HUES6 (cell line): ENCODE results near the gene MAP2K4.

Experiments
- H3K27ac ChIP-seq: 2 replicates; pipeline ENCODE4 v1.7.0; 2013; ENCODE audit warnings: low read depth, mild to moderate bottlenecking, low read length, inconsistent platforms
- H3K27me3 ChIP-seq: 2 replicates; pipeline ENCODE4 v1.6.1; 2013; ENCODE audit warnings: low read length; ENCODE audit not compliant: control insufficient read depth, insufficient read depth
- H3K36me3 ChIP-seq: 2 replicates; pipeline ENCODE4 v1.6.1; 2013; ENCODE audit warnings: low read length; ENCODE audit not compliant: control insufficient read depth, insufficient read depth
- H3K4me1 ChIP-seq: 2 replicates; pipeline ENCODE4 v1.6.1; 2013; ENCODE audit warnings: low read length; ENCODE audit not compliant: control insufficient read depth, insufficient read depth
- H3K4me3 ChIP-seq: 2 replicates; pipeline ENCODE4 v1.5.1; 2013; ENCODE audit warnings: low read depth, low read length
- H3K9ac ChIP-seq: one replicate; pipeline ENCODE4 v1.6.1; 2013; ENCODE audit warnings: mild to moderate bottlenecking, low read length
- H3K9me3 ChIP-seq: 2 replicates; pipeline ENCODE4 v1.6.1; 2013; ENCODE audit warnings: low read depth, low read length; ENCODE audit not compliant: control insufficient read depth, insufficient read depth

MAP2K4 gene

GRCh38 chr17:12037970-12038369 lies 17.3 kb downstream of the MAP2K4 start:
- H3K9me3 ChIP-seq: no peaks in the 10 kb centered on the region
- H3K36me3 ChIP-seq: peaks cover 8% of the 10 kb centered on the region; the same call in 1 of the 2 replicates
- no peaks in the 10 kb centered on the region for H3K27me3 ChIP-seq
- H3K4me1 ChIP-seq: peaks cover 3% of the 10 kb centered on the region; the same call in 1 of the 2 replicates
- no peak overlapping the region for H3K4me3 ChIP-seq
- no peak overlapping the region for H3K27ac ChIP-seq
- no peak overlapping the region for H3K9ac ChIP-seq

- Histone ChIP-seq H3K4me1 (peaks cover 5% of the 10 kb centered on the region), H3K27ac (no peak overlapping the region)
Measured at GRCh38 chr17:12040478-12040877, 19.8 kb downstream of the MAP2K4 start.

GRCh38 chr17:12041312-12041711 lies 20.6 kb downstream of the MAP2K4 start:
- H3K4me3 ChIP-seq: no peak overlapping the region

More at GRCh38 chr17:12040478-12040877, 19.8 kb downstream of the MAP2K4 start:
- no peak overlapping the region for H3K4me3 ChIP-seq
- no peaks in the 10 kb centered on the region for H3K9me3 ChIP-seq
- H3K36me3 ChIP-seq: no peaks in the 10 kb centered on the region
- no peaks in the 10 kb centered on the region for H3K27me3 ChIP-seq
- no peak overlapping the region for H3K9ac ChIP-seq

GRCh38 chr17:12043702-12044101 lies 23.0 kb downstream of the MAP2K4 start:
- H3K4me3 ChIP-seq: no peak overlapping the region
- H3K9me3 ChIP-seq: no peaks in the 10 kb centered on the region
- no peak overlapping the region for H3K27ac ChIP-seq
- H3K27me3 ChIP-seq: no peaks in the 10 kb centered on the region
- H3K36me3 ChIP-seq: no peaks in the 10 kb centered on the region
- peaks cover 22% of the 10 kb centered on the region for H3K4me1 ChIP-seq
- H3K9ac ChIP-seq: no peak overlapping the region

More at GRCh38 chr17:12041312-12041711, 20.6 kb downstream of the MAP2K4 start:
- no peaks in the 10 kb centered on the region for H3K27me3 ChIP-seq
- H3K27ac ChIP-seq: no peak overlapping the region
- H3K36me3 ChIP-seq: no peaks in the 10 kb centered on the region
- H3K9ac ChIP-seq: no peak overlapping the region
- H3K9me3 ChIP-seq: no peaks in the 10 kb centered on the region
- H3K4me1 ChIP-seq: peaks cover 13% of the 10 kb centered on the region

GRCh38 chr17:12046786-12047185 lies 26.1 kb downstream of the MAP2K4 start:
- Histone ChIP-seq H3K9me3 (no peaks in the 10 kb centered on the region), H3K27me3 (no peaks in the 10 kb centered on the region), H3K4me3 (no peak overlapping the region), H3K4me1 (peaks cover 47% of the 10 kb centered on the region), H3K36me3 (no peaks in the 10 kb centered on the region), H3K9ac (no peak overlapping the region), H3K27ac (no peak overlapping the region; the same call in 1 of the 2 replicates)

GRCh38 chr17:12047681-12048376 lies 27.2 kb downstream of the MAP2K4 start:
- Histone ChIP-seq H3K27me3 (no peaks in the 10 kb centered on the region), H3K4me3 (no peak overlapping the region), H3K4me1 (peaks cover 51% of the 10 kb centered on the region), H3K27ac (no peak overlapping the region), H3K36me3 (no peaks in the 10 kb centered on the region), H3K9ac (no peak overlapping the region), H3K9me3 (no peaks in the 10 kb centered on the region)

- peaks cover 55% of the 10 kb centered on the region for H3K4me1 ChIP-seq
- H3K9me3 ChIP-seq: no peaks in the 10 kb centered on the region
Measured at GRCh38 chr17:12048843-12049473, 28.3 kb downstream of the MAP2K4 start.

GRCh38 chr17:12050646-12051225 lies 30.1 kb downstream of the MAP2K4 start:
- H3K27me3 ChIP-seq: no peaks in the 10 kb centered on the region

More at GRCh38 chr17:12048843-12049473, 28.3 kb downstream of the MAP2K4 start:
- no peak overlapping the region for H3K9ac ChIP-seq
- no peak overlapping the region for H3K4me3 ChIP-seq
- no peaks in the 10 kb centered on the region for H3K36me3 ChIP-seq
- H3K27me3 ChIP-seq: no peaks in the 10 kb centered on the region
- no peak overlapping the region for H3K27ac ChIP-seq

GRCh38 chr17:12053552-12053951 lies 32.9 kb downstream of the MAP2K4 start:
- Histone ChIP-seq H3K9ac (no peak overlapping the region), H3K4me3 (no peak overlapping the region), H3K4me1 (peaks cover 51% of the 10 kb centered on the region)

More at GRCh38 chr17:12050646-12051225, 30.1 kb downstream of the MAP2K4 start:
- no peaks in the 10 kb centered on the region for H3K36me3 ChIP-seq
- H3K9me3 ChIP-seq: no peaks in the 10 kb centered on the region
- no peak overlapping the region for H3K27ac ChIP-seq
- peaks cover 59% of the 10 kb centered on the region for H3K4me1 ChIP-seq
- H3K4me3 ChIP-seq: no peak overlapping the region
- no peak overlapping the region for H3K9ac ChIP-seq

GRCh38 chr17:12055889-12056288 lies 35.2 kb downstream of the MAP2K4 start:
- H3K4me3 ChIP-seq: no peak overlapping the region
- no peaks in the 10 kb centered on the region for H3K27me3 ChIP-seq
- H3K9me3 ChIP-seq: no peaks in the 10 kb centered on the region
- H3K36me3 ChIP-seq: no peaks in the 10 kb centered on the region
- H3K9ac ChIP-seq: no peak overlapping the region
- peaks cover 35% of the 10 kb centered on the region for H3K4me1 ChIP-seq
- peak overlapping the region; percentile 77; the same call in 1 of the 2 replicates for H3K27ac ChIP-seq

More at GRCh38 chr17:12053552-12053951, 32.9 kb downstream of the MAP2K4 start:
- Histone ChIP-seq H3K27ac (no peak overlapping the region), H3K9me3 (no peaks in the 10 kb centered on the region), H3K36me3 (no peaks in the 10 kb centered on the region), H3K27me3 (no peaks in the 10 kb centered on the region)

- H3K4me1 ChIP-seq: peaks cover 22% of the 10 kb centered on the region
- H3K27me3 ChIP-seq: no peaks in the 10 kb centered on the region
- H3K27ac ChIP-seq: no peak overlapping the region
- no peak overlapping the region for H3K9ac ChIP-seq
- H3K9me3 ChIP-seq: no peaks in the 10 kb centered on the region
- H3K36me3 ChIP-seq: 0 out of 2 replicates have a peak, but pooled peaks cover 5% of the 10 kb centered on the region
- no peak overlapping the region for H3K4me3 ChIP-seq
Measured at GRCh38 chr17:12057520-12057919, 36.8 kb downstream of the MAP2K4 start.
